Measurements from ENCODE around the gene WWC2.

WWC2 gene

GRCh38 chr4:183074288-183074990 is 24.6 kb upstream of the WWC2 start:
- no peaks in the 10 kb centered on the region for H4K20me1 ChIP-seq (ENCODE audit: insufficient read depth)
- H3K4me1 ChIP-seq (ENCODE audit: low read depth, poor library complexity, severe bottlenecking), result no peaks in the 10 kb centered on the region
- no peak overlapping the region for H2AFZ ChIP-seq (ENCODE audit: low read depth)
- H3K27ac ChIP-seq, result no peak overlapping the region
- no peaks in the 10 kb centered on the region for H3K27me3 ChIP-seq (ENCODE audit: insufficient read depth, low read depth)
- H3K4me3 ChIP-seq (IDR thresholded peaks at IDR 0.05; ENCODE audit: insufficient read depth, low read depth, low read length), result no peak overlapping the region
- H3K9ac ChIP-seq, result no peak overlapping the region
- no peak for TF ChIP-seq CTCF (conservative IDR thresholded peaks at IDR 0.05; ENCODE audit: low read depth, low read length)
- no peak overlapping the region for H3K4me2 ChIP-seq
- no peaks in the 10 kb centered on the region for H3K36me3 ChIP-seq (ENCODE audit: insufficient read depth)
- no peaks in the 10 kb centered on the region for H3K79me2 ChIP-seq (ENCODE audit: insufficient read depth, low read depth)

- Histone ChIP-seq H3K36me3 (ENCODE audit: insufficient read depth) (no peaks in the 10 kb centered on the region), H3K4me3 (IDR thresholded peaks at IDR 0.05; ENCODE audit: insufficient read depth, low read depth, low read length) (no peak overlapping the region), H3K9ac (no peak overlapping the region), H3K27ac (no peak overlapping the region), H4K20me1 (ENCODE audit: insufficient read depth) (no peaks in the 10 kb centered on the region), H3K79me2 (ENCODE audit: insufficient read depth, low read depth) (no peaks in the 10 kb centered on the region), H3K27me3 (ENCODE audit: insufficient read depth, low read depth) (no peaks in the 10 kb centered on the region), H3K4me2 (no peak overlapping the region), H2AFZ (ENCODE audit: low read depth) (no peak overlapping the region), H3K4me1 (ENCODE audit: low read depth, poor library complexity, severe bottlenecking) (no peaks in the 10 kb centered on the region)
- TF ChIP-seq CTCF (conservative IDR thresholded peaks at IDR 0.05; ENCODE audit: low read depth, low read length), result no peak
These were observed 20.4 kb upstream of the WWC2 start for GRCh38 chr4:183078634-183079033.

GRCh38 chr4:183080372-183081115 is 18.5 kb upstream of the WWC2 start:
- Histone ChIP-seq H3K27ac (no peak overlapping the region), H2AFZ (ENCODE audit: low read depth) (no peak overlapping the region), H3K79me2 (ENCODE audit: insufficient read depth, low read depth) (no peaks in the 10 kb centered on the region), H3K36me3 (ENCODE audit: insufficient read depth) (no peaks in the 10 kb centered on the region), H3K4me3 (IDR thresholded peaks at IDR 0.05; ENCODE audit: insufficient read depth, low read depth, low read length) (no peak overlapping the region), H4K20me1 (ENCODE audit: insufficient read depth) (no peaks in the 10 kb centered on the region), H3K4me1 (ENCODE audit: low read depth, poor library complexity, severe bottlenecking) (no peaks in the 10 kb centered on the region), H3K4me2 (no peak overlapping the region), H3K27me3 (ENCODE audit: insufficient read depth, low read depth) (no peaks in the 10 kb centered on the region), H3K9ac (no peak overlapping the region)
- TF ChIP-seq CTCF (conservative IDR thresholded peaks at IDR 0.05; ENCODE audit: low read depth, low read length), result no peak

GRCh38 chr4:183081116-183081469 is 18.0 kb upstream of the WWC2 start:
- Histone ChIP-seq H2AFZ (ENCODE audit: low read depth) (no peak overlapping the region), H3K4me3 (IDR thresholded peaks at IDR 0.05; ENCODE audit: insufficient read depth, low read depth, low read length) (no peak overlapping the region), H3K27ac (no peak overlapping the region), H3K9ac (no peak overlapping the region), H3K36me3 (ENCODE audit: insufficient read depth) (no peaks in the 10 kb centered on the region), H3K27me3 (ENCODE audit: insufficient read depth, low read depth) (no peaks in the 10 kb centered on the region), H3K79me2 (ENCODE audit: insufficient read depth, low read depth) (no peaks in the 10 kb centered on the region), H4K20me1 (ENCODE audit: insufficient read depth) (no peaks in the 10 kb centered on the region), H3K4me2 (no peak overlapping the region), H3K4me1 (ENCODE audit: low read depth, poor library complexity, severe bottlenecking) (no peaks in the 10 kb centered on the region)
- no peak for TF ChIP-seq CTCF (conservative IDR thresholded peaks at IDR 0.05; ENCODE audit: low read depth, low read length)
